Measurements from ENCODE around the gene PRDM16.

DNA sequence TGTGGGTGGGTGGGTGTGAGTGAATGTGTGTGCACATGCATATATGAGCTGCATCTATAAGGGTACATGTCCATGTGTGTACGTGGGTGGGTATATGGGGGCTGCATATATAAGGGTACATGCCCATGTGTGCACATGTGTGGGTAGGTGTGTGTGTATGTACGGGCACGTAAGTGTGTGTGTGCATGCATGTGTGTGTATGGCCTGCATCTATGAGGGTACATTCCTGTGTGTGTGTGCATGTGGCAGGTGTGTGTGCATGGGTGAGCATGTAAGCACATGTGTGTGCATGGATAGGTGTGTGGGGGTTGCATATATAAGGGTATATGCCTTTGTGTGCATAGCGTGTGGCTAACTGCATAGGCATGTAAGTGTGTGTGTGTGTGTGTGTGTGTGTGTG is 204.4 kb downstream of the PRDM16 start:
- TF ChIP-seq, protein P1, sequence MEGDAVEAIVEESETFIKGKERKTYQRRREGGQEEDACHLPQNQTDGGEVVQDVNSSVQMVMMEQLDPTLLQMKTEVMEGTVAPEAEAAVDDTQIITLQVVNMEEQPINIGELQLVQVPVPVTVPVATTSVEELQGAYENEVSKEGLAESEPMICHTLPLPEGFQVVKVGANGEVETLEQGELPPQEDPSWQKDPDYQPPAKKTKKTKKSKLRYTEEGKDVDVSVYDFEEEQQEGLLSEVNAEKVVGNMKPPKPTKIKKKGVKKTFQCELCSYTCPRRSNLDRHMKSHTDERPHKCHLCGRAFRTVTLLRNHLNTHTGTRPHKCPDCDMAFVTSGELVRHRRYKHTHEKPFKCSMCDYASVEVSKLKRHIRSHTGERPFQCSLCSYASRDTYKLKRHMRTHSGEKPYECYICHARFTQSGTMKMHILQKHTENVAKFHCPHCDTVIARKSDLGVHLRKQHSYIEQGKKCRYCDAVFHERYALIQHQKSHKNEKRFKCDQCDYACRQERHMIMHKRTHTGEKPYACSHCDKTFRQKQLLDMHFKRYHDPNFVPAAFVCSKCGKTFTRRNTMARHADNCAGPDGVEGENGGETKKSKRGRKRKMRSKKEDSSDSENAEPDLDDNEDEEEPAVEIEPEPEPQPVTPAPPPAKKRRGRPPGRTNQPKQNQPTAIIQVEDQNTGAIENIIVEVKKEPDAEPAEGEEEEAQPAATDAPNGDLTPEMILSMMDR (conservative IDR thresholded peaks at IDR 0.05 in 1 of 2, IDR thresholded peaks at IDR 0.05 in 1 of 2; ENCODE audit: extremely low read depth in 1 of 2, insufficient read depth in 1 of 2, low read depth in 1 of 2, low read length in 2 of 2), result no peak
- no peak for TF ChIP-seq EZH2 (IDR thresholded peaks at IDR 0.05; ENCODE audit: borderline replicate concordance, low read length)
